H1 (cell line): Measurements from ENCODE around the gene CDK3. TPM values are rescaled to one million over a fixed set of nuclear protein-coding genes. Genes with fewer than 3 reads are reported as not detected.

ENCODE experiments used
- CTCF ChIA-PET: fragments of 300-600 bp; sonication (Branson Sonifier 250); formaldehyde crosslinking; loops from one replicate; lab custom pipeline; 2021; ENCODE audit not compliant: partially characterized antibody; lab: Charles Lee
- POLR2A ChIA-PET: fragments of 300-600 bp; sonication (Branson Sonifier 250); formaldehyde crosslinking; loops from one replicate; lab custom pipeline; 2021; ENCODE audit warnings: inconsistent platforms; ENCODE audit not compliant: partially characterized antibody; lab: Charles Lee
- DNase-seq, 2 experiments: peaks; one replicate each; pipeline versions ENCODE4 v3.0.0 to v3.0.0-alpha.2; 2010 to 2022; ENCODE audit warnings: low spot score in 2 of 2, low read depth in 1 of 2, mixed read lengths in 1 of 2
- FAIRE-seq: peaks from 2 replicates; lab custom pipeline; 2011; peaks lifted over from hg19 to GRCh38; lab: Jason Lieb, UNC
- H2AFZ ChIP-seq: 2 replicates; pipeline ENCODE4 v1.8.1; 2012; ENCODE audit warnings: low read length, inconsistent platforms
- H2AK5ac ChIP-seq: 2 replicates; pipeline ENCODE4 v1.6.1; 2013; ENCODE audit warnings: low read depth, low read length
- H2BK120ac ChIP-seq: replicated peaks from 2 replicates; pipeline ENCODE3; 2013; ENCODE audit warnings: low read depth, low read length, inconsistent platforms
- H2BK12ac ChIP-seq: 2 replicates; pipeline ENCODE4 v1.6.1; 2013; ENCODE audit warnings: low read depth, low read length
- H2BK15ac ChIP-seq: 2 replicates; pipeline ENCODE4 v1.6.1; 2013; ENCODE audit warnings: low read length
- H2BK20ac ChIP-seq: 2 replicates; pipeline ENCODE4 v1.6.1; 2013; ENCODE audit warnings: low read length
- H2BK5ac ChIP-seq: 2 replicates; pipeline ENCODE4 v1.6.1; 2013; ENCODE audit warnings: low read depth, low read length
- H3K14ac ChIP-seq: 2 replicates; pipeline ENCODE4 v1.6.1; 2013; ENCODE audit warnings: inconsistent platforms; ENCODE audit not compliant: insufficient read length
- H3K18ac ChIP-seq: 2 replicates; pipeline ENCODE4 v1.6.1; 2013; ENCODE audit warnings: low read length; ENCODE audit errors: extremely low read depth
- H3K23ac ChIP-seq: 2 replicates; pipeline ENCODE4 v1.6.1; 2013; ENCODE audit warnings: inconsistent platforms; ENCODE audit not compliant: insufficient read length
- H3K23me2 ChIP-seq: 2 replicates; pipeline ENCODE4 v1.6.1; 2013; ENCODE audit warnings: low read depth, low read length
- H3K27ac ChIP-seq: 2 replicates; pipeline ENCODE4 v1.6.1; 2011; ENCODE audit warnings: low read depth, low read length, inconsistent platforms
- H3K27me3 ChIP-seq, 4 experiments: replicated peaks in 1 of 4; 1 replicate in 1 of 4; 2 replicates in 3 of 4; pipeline versions ENCODE4 v1.6.1 to v1.8.1; 2011 to 2013; ENCODE audit warnings: low read length in 3 of 4, mild to moderate bottlenecking in 3 of 4, inconsistent platforms in 2 of 4, mixed read lengths in 2 of 4, moderate library complexity in 1 of 4; ENCODE audit not compliant: control insufficient read depth in 3 of 4, insufficient read depth in 3 of 4; ENCODE audit errors: extremely low read depth in 1 of 4
- H3K36me3 ChIP-seq, 4 experiments: 2 replicates each; pipeline versions ENCODE4 v1.6.1 to v1.8.1; 2011 to 2013; ENCODE audit warnings: mild to moderate bottlenecking in 4 of 4, low read length in 3 of 4, moderate library complexity in 2 of 4, control low read depth in 1 of 4, inconsistent platforms in 1 of 4; ENCODE audit not compliant: insufficient read depth in 4 of 4, control insufficient read depth in 2 of 4
- H3K4ac ChIP-seq: replicated peaks from 2 replicates; pipeline ENCODE3; 2013; ENCODE audit warnings: low read length, low read depth, mixed read lengths, inconsistent platforms; ENCODE audit not compliant: insufficient read length
- H3K4me1 ChIP-seq, 4 experiments: replicated peaks in 1 of 4; 1 replicate in 1 of 4; 2 replicates in 3 of 4; pipeline versions ENCODE4 v1.6.1 to v1.8.1; 2011 to 2013; ENCODE audit warnings: low read length in 3 of 4, inconsistent platforms in 2 of 4, mixed read lengths in 1 of 4; ENCODE audit not compliant: insufficient read depth in 4 of 4, control insufficient read depth in 3 of 4
- H3K4me2 ChIP-seq, 2 experiments: 2 replicates each; pipeline versions ENCODE4 v1.6.1 to v1.8.1; 2011 to 2013; ENCODE audit warnings: low read depth in 2 of 2, low read length in 2 of 2, control low read depth in 1 of 2, inconsistent platforms in 1 of 2, mild to moderate bottlenecking in 1 of 2; ENCODE audit not compliant: insufficient read depth in 1 of 2
- H3K4me3 ChIP-seq, 4 experiments: fragments of 200-600, 300-600 bp in 1 of 4; sonication (generic), shearing (Covaris generic), sonication (Bioruptor Twin) in 1 of 4; 2 replicates each; pipeline versions ENCODE4 v1.5.1 to v1.8.1; 2011 to 2016; ENCODE audit warnings: low read length in 4 of 4, low read depth in 3 of 4, control low read depth in 2 of 4, inconsistent platforms in 2 of 4, mild to moderate bottlenecking in 2 of 4, mixed read lengths in 1 of 4, moderate library complexity in 1 of 4; ENCODE audit not compliant: insufficient read depth in 2 of 4; ENCODE audit errors: extremely low read depth in 1 of 4
- H3K56ac ChIP-seq: replicated peaks from 2 replicates; pipeline ENCODE3; 2013; ENCODE audit warnings: low read depth, mild to moderate bottlenecking, mixed read lengths, low read length, inconsistent platforms; ENCODE audit not compliant: insufficient read length
- H3K79me1 ChIP-seq: 2 replicates; pipeline ENCODE4 v1.6.1; 2013; ENCODE audit warnings: low read depth, low read length, control low read depth
- H3K79me2 ChIP-seq, 2 experiments: 2 replicates each; pipeline versions ENCODE4 v1.6.1 to v1.8.1; 2012 to 2013; ENCODE audit warnings: low read length in 2 of 2, mild to moderate bottlenecking in 2 of 2, inconsistent platforms in 1 of 2; ENCODE audit not compliant: insufficient read depth in 2 of 2, control insufficient read depth in 1 of 2
- H3K9ac ChIP-seq, 4 experiments: replicated peaks in 1 of 4; 1 replicate in 1 of 4; 2 replicates in 3 of 4; pipeline versions ENCODE4 v1.6.1 to v1.8.1; 2011 to 2013; ENCODE audit warnings: low read depth in 3 of 4, low read length in 3 of 4, control low read depth in 2 of 4, mild to moderate bottlenecking in 2 of 4, moderate library complexity in 2 of 4, inconsistent platforms in 1 of 4; ENCODE audit errors: extremely low read depth in 1 of 4
- H3K9me3 ChIP-seq, 2 experiments: 2 replicates each; pipeline versions ENCODE4 v1.6.1 to v1.8.1; 2012 to 2013; ENCODE audit warnings: mild to moderate bottlenecking in 2 of 2, moderate library complexity in 2 of 2, control low read depth in 1 of 2, inconsistent platforms in 1 of 2, low read depth in 1 of 2, low read length in 1 of 2, mixed read lengths in 1 of 2; ENCODE audit not compliant: insufficient read depth in 2 of 2
- H4K20me1 ChIP-seq, 2 experiments: replicated peaks in 1 of 2; 2 replicates each; pipeline versions ENCODE3 to v1.8.1; 2011 to 2013; ENCODE audit warnings: inconsistent platforms in 2 of 2, low read length in 2 of 2, mild to moderate bottlenecking in 1 of 2; ENCODE audit not compliant: insufficient read depth in 2 of 2, control insufficient read depth in 1 of 2
- H4K5ac ChIP-seq: 2 replicates; pipeline ENCODE4 v1.6.1; 2013; ENCODE audit warnings: low read length, low read depth, mixed read lengths, inconsistent platforms; ENCODE audit not compliant: insufficient read length
- H4K8ac ChIP-seq: 2 replicates; pipeline ENCODE4 v1.8.0; 2013; ENCODE audit warnings: mild to moderate bottlenecking, moderate library complexity, low read length, inconsistent platforms; ENCODE audit not compliant: insufficient read depth; ENCODE audit errors: extremely low read depth
- H4K91ac ChIP-seq: replicated peaks from 2 replicates; pipeline ENCODE3; 2013; ENCODE audit warnings: low read length, mixed read lengths, inconsistent platforms; ENCODE audit not compliant: insufficient read length
- SUZ12 ChIP-seq: fragments of 200-600 bp; sonication (generic); IDR thresholded peaks from 2 replicates; pipeline ENCODE4 v1.6.1; 2012; ENCODE audit warnings: mild to moderate bottlenecking, inconsistent platforms, low read length, moderate library complexity, mixed read lengths
- WGBS, 2 experiments: shearing (Covaris generic) in 1 of 2; methylation state at CpG; one replicate each; pipeline versions ENCODE4 v1.1.6 to v1.1.7; 2013 to 2015; ENCODE audit warnings: low lambda C conversion rate in 2 of 2, mixed read lengths in 2 of 2, inconsistent platforms in 1 of 2, low coverage in 1 of 2, missing lambda C conversion rate in 1 of 2; ENCODE audit not compliant: insufficient replicate concordance in 2 of 2, insufficient coverage in 1 of 2, insufficient read length in 1 of 2; ENCODE audit errors: extremely low coverage in 1 of 2, missing lambda C conversion rate in 1 of 2; 5-methylcytosine and 5-hydroxymethylcytosine counted together
- polyA plus RNA-seq, 7 experiments: library from polyadenylated mRNA; depleted of rRNA in 3 of 7; stranded (reverse) in 5 of 7; unstranded in 2 of 7; fragments of >200 nt in 5 of 7; fragments of 200-250 nt in 2 of 7; gene quantifications; 1 replicate in 5 of 7; 2 replicates in 1 of 7; 4 replicates in 1 of 7; pipeline versions ENCODE4 v1.2.1 to v1.2.3, GENCODE V29; 2011 to 2013; ENCODE audit warnings: missing spikeins in 2 of 7, mixed read lengths in 2 of 7
- total RNA-seq: library from RNA; stranded (reverse); fragmentation: NEBNext Ultra II Directional; extraction: Animal tissue kit (Norgen Biotek cat#: 25700); gene quantifications from 2 replicates; pipeline ENCODE4 v1.2.1, GENCODE V29; 2021

CDK3 gene
- total and polyA plus RNA-seq, 2 of the 8 experiments (the other 6 are each of a cell fraction or from before 2014, with no cell fraction given), result 10.0 to 14.6 TPM

GRCh38 chr17:75985986-75986385 lies 14.7 kb upstream of the CDK3 start:
- no peak overlapping the region for H2BK5ac ChIP-seq
- WGBS, 2 experiments, result 91% methylated on average over 4 of the region's 4 CpGs; no CpG with 5 or more reads in 1 of the 2 experiments
- H2BK20ac ChIP-seq, result no peak overlapping the region
- H3K4me1 ChIP-seq, result peaks cover 7 to 13% (median 10%) of the 10 kb centered on the region in 4 experiments
- H4K8ac ChIP-seq, result no peak overlapping the region
- no peaks in the 10 kb centered on the region for H3K23me2 ChIP-seq
- H3K36me3 ChIP-seq, result peaks cover 0 to 3% (median 1%) of the 10 kb centered on the region in 4 experiments; a peak in 4 of 8 replicates
- H2BK12ac ChIP-seq, result no peak overlapping the region
- no peak overlapping the region for H2BK15ac ChIP-seq
- no peak overlapping the region for H4K91ac ChIP-seq
- FAIRE-seq, result no peak
- no peak overlapping the region for H4K5ac ChIP-seq
- H3K23ac ChIP-seq, result no peak overlapping the region
- DNase-seq, result no peak
- H3K4me2 ChIP-seq, result no peak overlapping the region
- no peak overlapping the region for H3K27ac ChIP-seq
- H3K18ac ChIP-seq, result no peak overlapping the region
- H2BK120ac ChIP-seq, result no peak overlapping the region
- 0 out of 2 replicates have a peak, but pooled peaks cover 3% of the 10 kb centered on the region for H3K79me1 ChIP-seq
- H3K79me2 ChIP-seq, result peaks cover 0 to 16% of the 10 kb centered on the region in 2 experiments; a peak in 1 of 4 replicates
- no peak overlapping the region for H2AK5ac ChIP-seq
- H3K9ac ChIP-seq, result no peak overlapping the region
- POLR2A ChIA-PET, result no interaction called here
- no peak overlapping the region for H3K4ac ChIP-seq
- no peaks in the 10 kb centered on the region for H3K9me3 ChIP-seq
- H3K27me3 ChIP-seq, result no peaks in the 10 kb centered on the region
- no peaks in the 10 kb centered on the region for H4K20me1 ChIP-seq
- H3K56ac ChIP-seq, result no peak overlapping the region
- no peak overlapping the region for H3K4me3 ChIP-seq
- CTCF ChIA-PET, result interaction anchor here (0.7 to 2.7 kb wide), 3 partner anchors 14 to 264 kb away, joined by 3 to 19 read pairs (median 15); partner anchors contain the start of gene CDK3
- H3K14ac ChIP-seq, result no peak overlapping the region
- H2AFZ ChIP-seq, result no peak overlapping the region
- no peak for TF ChIP-seq SUZ12
